HPDE6-E6E7 (cell line): ENCODE results near the gene LBP.
"Not testable (repeated sequence)": the region's sequence is repeated elsewhere in the genome, so short reads cannot be mapped to it uniquely, and the experiment has no call there.

ENCODE experiments used
- DNase-seq: peaks from one replicate; pipeline ENCODE4 v3.0.0; 2011; ENCODE audit warnings: missing footprints; ENCODE audit errors: extremely low spot score

LBP gene

DNA sequence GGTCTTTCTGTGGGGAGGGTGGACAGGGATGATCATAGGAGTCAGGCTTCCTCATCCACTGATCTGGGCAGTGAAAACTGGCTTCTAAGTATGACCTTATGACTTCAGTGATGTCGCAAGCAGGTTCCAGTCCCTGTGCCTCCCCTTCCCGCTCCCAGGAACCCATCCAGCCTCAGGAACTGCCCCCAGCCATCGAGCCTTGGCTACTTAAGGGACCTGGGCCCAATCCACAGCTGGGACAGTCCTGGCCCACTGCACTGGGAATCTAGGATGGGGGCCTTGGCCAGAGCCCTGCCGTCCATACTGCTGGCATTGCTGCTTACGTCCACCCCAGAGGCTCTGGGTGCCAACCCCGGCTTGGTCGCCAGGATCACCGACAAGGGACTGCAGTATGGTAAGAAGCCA, at the start of gene LBP:
TSS of gene LBP (plus strand) at position 236 of the 405 bp plus-strand sequence. CDS start at position 271, 35 bp downstream.
- no peak for DNase-seq

DNA sequence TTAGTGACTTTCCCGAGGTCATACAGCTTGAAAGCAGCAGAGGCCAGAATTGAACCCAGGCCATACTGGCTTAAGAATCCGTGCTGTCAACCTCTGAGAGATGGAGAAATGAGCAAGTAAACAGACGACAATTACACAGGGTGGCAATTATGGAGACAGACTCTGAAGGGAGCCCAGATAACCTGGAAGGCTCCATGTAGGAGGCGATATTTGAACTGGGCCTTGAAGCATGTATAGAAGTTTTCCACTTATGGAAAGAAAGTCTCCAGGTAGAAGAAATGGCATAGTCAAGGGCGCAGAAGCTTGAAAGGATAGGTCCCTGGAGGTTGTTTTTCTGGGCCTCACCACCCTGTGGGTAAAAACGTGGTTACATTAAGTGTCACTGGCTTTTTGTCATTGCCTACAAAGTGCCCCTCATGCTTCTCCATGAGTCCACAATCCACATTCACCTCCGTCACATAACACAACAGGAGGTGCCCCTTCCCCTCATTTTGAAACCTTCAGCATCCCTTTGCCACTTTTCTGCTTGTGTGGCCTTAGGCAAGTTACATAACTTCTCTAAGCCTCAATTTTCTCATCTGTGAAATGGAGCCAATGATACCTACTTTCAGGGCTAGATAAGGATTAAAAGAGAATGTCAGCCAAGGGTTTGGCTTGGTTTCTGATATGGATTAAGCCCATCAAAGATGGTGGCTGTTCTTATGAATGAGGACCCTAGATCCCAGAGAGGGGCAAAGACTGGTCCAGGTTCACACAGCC, 48.2 kb upstream of the LBP start:
- DNase-seq: no peak

- no peak for DNase-seq
Observed at GRCh38 chr20:38298768-38299288, 47.5 kb upstream of the LBP start.

GRCh38 chr20:38299963-38300362, 46.3 kb upstream of the LBP start:
- peak; percentile 52 for DNase-seq

GRCh38 chr20:38300438-38300837, 45.8 kb upstream of the LBP start:
- DNase-seq: no peak

GRCh38 chr20:38301309-38301708, 45.0 kb upstream of the LBP start:
- DNase-seq: no peak

- no peak for DNase-seq
Observed at GRCh38 chr20:38302786-38303185, 43.5 kb upstream of the LBP start.

DNA sequence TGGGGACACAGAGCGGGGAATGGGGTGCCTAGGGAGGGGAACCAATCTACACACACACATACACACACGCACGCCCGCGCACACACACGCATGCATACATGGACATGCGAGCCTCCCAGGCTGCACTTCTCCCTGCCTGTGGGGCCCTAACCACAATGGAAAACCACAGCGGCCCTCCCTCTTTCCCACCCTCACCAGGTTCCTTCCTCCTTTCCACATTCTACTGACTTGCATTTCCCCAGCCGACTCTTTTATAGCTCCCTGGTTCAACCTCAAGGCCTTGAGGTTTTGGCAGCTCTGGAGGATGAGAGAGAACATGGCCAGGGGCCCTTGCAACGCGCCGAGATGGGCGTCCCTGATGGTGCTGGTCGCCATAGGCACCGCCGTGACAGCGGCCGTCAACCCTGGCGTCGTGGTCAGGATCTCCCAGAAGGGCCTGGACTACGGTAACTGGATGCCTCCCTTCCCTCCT, 42.3 kb upstream of the LBP start, which contains the start of gene BPI:
TSS of gene BPI (plus strand) at position 249 of the 472 bp plus-strand sequence. CDS start at position 317, 68 bp downstream.
- DNase-seq: no peak

- peak; percentile 75 for DNase-seq
Observed at GRCh38 chr20:38304845-38305447, 41.3 kb upstream of the LBP start.

GRCh38 chr20:38305541-38305940, 40.7 kb upstream of the LBP start:
- DNase-seq: no peak

DNA sequence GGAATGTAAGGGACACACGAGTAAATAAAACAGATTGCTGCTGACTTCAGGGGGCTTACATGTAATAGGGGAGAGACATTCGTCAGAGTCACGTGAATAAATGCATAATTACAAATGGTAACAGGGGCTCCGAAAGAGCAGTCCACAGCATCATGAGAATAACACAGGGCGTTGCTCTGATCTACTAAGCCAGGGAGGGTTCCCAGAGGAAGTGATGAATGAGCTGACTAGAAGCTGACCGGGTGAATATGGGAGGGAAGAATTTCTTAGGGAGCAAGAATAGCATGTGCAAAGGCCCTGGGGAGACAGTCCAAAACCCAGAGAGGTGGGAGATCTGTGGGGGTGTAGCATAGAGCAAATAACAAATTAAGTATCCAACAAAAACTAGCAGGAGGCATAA, 39.9 kb upstream of the LBP start:
- DNase-seq: no peak

GRCh38 chr20:38307371-38308046, 38.8 kb upstream of the LBP start:
- no peak for DNase-seq

DNA sequence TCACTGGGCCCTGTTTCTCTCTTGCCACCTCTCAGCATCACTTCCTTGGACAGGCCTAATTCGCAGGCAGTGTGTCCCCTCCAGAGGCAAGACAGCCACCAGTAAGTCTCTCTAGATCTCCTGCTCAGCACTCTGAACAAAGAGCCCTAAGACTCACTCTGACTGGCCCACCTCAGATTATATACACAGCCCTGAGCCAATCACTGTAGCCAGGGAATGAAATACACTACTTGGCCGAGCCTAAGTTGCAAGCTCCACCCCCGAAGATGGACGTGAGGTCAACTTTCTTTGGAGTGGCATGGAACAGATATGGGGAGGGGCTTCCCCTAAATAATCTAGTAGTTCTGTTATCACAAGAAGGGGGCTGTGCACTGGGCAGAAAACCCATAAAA, 38.2 kb upstream of the LBP start:
- no peak for DNase-seq

DNA sequence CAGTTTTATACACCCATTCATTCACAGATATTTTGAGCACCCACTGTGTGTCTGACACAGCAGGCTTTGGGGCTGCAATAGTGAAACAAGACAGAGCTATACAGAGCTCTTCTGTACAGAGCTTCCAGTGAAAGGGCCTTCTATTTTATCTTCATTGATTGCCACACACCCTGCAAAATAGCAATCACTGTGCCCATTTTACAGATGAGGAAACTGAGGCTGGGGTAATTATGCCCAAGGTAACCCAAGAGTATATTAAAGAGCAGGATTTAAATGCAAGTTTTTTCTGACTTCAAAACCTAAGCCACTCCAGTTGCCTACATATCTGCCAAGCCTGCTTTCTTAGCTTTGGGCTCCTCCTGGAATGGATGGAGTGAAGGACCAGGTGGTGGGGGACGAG, 37.8 kb upstream of the LBP start:
- DNase-seq: no peak

DNA sequence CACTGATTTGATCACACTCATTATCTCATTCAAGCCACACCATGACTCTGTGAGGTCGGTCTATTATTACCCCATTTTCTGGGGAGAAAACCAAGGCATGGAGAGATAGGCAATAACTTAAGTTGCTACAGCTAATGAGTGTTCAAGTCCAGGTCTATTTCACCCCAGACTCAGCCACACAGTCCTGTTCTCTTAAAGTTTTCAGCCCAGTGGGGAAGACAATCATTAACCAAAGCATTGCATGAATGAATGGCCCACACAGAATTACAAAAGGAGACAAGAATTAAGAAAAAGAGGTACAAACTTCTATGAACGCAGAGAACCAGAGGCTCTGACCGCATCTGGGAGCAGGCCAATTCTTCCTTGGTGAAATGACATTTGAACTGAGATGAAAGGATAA, 35.2 kb upstream of the LBP start:
- no peak for DNase-seq

DNA sequence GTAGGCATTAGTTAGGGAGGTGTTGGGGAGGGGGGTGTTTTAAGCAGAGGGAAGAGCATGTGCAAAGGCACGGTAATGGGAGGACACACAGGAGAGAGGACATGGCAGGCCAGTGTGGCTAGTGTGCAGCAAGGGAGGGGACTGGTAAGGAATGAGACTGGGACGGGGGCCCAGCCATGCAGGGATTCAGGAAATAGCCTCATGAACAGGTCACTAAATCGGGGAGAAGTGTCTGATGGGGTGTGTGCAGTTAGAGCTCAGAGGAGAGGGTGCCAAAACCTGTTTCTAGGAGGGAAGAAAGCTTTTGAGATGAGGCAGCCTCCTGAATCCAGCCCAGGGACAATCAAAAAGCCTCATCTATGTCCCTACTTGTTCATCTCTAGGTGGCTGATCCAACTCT, 34.8 kb upstream of the LBP start:
- DNase-seq: no peak

GRCh38 chr20:38313676-38314075, 32.6 kb upstream of the LBP start:
- DNase-seq: no peak

GRCh38 chr20:38314350-38314749, 31.9 kb upstream of the LBP start:
- not testable (repeated sequence) for DNase-seq

DNA sequence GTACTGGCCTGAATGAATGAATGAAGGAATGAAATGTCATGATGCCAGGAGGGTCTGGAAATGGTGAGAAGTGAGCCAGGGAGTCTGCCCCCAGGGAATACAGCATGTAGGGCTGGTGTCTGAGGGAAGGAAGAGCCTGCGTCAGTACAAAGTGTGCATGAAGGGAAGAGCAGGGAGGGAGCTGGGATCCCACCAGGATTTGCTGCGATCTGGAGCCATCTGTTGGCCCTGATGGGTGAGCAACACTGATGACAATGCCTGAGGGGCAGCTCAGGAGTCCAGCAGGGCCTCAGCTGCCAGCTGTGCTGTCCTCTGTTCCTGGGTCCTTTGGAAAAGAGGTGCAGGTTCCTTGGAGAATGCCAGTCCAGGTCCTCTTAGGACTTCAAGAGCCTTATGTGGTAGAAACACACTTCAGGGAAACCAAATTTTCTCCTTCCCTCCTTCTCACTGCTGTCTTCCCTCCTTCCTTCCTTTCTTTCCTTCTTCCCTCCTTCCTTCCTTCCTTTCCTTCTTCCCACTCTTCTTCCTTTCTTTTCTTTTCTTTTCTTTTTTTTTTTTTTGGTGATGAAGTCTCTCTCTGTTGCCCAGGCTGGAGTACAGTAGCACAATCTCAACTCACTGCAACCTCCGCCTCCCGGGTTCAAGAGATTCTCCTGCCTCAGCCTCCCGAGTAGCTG, 30.9 kb upstream of the LBP start:
- no peak for DNase-seq

- DNase-seq: no peak
Observed at GRCh38 chr20:38316341-38316740, 29.9 kb upstream of the LBP start.

GRCh38 chr20:38317422-38317821, 28.9 kb upstream of the LBP start:
- no peak for DNase-seq

GRCh38 chr20:38320221-38320620, 26.1 kb upstream of the LBP start:
- no peak for DNase-seq
